ENCODE data around the gene GALNT18. TPM values are rescaled to one million over a fixed set of nuclear protein-coding genes. Genes with fewer than 3 reads are reported as not detected.

Gene GALNT18
- total RNA-seq, 1 donor from 2014 or later: 24.4 TPM

DNA sequence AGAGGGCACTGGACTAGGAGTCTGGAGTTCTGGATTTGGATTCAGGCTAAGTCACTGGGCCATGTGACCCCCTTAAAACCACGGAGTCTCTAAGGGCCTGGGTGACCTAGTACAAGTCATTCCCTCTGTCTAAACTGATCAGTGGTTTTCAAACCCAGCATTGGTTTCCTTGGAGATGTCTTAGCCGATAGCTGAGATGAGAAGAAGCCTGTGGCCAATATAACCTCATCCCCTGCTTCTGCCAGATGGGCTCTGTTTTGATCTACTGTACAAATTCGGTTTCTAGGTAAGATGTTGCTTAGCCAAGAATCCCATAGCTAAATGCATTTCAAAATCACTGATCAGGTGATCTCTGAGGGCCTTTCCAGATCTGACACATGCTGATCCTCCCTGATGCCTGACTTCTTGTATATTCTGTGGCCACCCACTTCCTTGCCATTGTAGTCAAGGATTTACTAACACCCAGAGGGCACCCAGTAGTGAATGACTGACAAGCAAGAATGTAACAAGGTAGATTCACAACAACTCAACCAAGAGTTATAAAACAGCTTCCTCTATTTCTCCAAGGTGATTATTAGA, 53.1 kb downstream of the GALNT18 start:
- intact Hi-C loops (cut with micrococcal nuclease): no loop called here
- Histone ChIP-seq H3K9me3 (replicated peaks) (no peaks in the 10 kb centered on the region), H3K4me3 (no peak overlapping the region), H3K36me3 (no peaks in the 10 kb centered on the region), H3K27me3 (ENCODE audit: low read depth) (no peaks in the 10 kb centered on the region), H3K27ac (replicated peaks) (peak overlapping the region; percentile 80), H3K4me1 (peaks cover 87% of the 10 kb centered on the region)
- no peak for DNase-seq
- TF ChIP-seq, protein P1, sequence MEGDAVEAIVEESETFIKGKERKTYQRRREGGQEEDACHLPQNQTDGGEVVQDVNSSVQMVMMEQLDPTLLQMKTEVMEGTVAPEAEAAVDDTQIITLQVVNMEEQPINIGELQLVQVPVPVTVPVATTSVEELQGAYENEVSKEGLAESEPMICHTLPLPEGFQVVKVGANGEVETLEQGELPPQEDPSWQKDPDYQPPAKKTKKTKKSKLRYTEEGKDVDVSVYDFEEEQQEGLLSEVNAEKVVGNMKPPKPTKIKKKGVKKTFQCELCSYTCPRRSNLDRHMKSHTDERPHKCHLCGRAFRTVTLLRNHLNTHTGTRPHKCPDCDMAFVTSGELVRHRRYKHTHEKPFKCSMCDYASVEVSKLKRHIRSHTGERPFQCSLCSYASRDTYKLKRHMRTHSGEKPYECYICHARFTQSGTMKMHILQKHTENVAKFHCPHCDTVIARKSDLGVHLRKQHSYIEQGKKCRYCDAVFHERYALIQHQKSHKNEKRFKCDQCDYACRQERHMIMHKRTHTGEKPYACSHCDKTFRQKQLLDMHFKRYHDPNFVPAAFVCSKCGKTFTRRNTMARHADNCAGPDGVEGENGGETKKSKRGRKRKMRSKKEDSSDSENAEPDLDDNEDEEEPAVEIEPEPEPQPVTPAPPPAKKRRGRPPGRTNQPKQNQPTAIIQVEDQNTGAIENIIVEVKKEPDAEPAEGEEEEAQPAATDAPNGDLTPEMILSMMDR (IDR thresholded peaks at IDR 0.05; ENCODE audit: borderline replicate concordance): no peak

DNA sequence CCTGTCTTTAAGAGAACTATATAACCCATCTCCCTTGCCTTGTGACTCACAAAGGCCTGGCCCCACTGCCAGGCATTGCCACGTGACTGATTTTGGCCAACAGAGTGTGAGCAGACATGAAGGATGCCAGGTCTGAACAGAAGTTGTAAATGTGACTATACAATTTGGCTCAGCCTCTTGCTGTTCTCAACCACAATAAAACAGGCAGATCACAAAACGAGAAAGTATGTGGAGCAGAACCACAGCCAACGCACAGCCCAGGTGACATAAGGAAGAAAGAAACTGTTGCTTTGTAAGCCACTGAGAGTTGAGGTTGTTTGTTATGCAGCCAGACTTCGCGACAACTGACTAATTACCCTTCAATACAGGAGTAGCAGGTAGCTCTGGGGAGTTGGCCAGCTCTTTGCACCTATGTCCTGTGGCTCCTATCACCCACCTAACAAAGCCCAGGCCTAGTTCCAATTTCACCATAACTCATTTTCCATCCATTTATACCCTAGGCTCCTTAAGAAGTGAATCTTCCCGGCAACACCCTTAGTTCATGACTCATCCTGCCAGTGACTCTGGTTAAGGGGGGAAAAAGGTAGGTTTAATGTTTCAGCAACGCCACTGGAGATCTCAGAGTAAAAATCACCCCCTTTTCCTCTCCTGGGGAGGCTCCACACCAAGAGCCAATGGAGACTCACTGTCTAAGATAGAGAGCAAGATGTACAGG, 53.7 kb downstream of the GALNT18 start:
- H3K4me1 ChIP-seq: peaks cover 93% of the 10 kb centered on the region
- intact Hi-C loops (cut with micrococcal nuclease): no loop called here

DNA sequence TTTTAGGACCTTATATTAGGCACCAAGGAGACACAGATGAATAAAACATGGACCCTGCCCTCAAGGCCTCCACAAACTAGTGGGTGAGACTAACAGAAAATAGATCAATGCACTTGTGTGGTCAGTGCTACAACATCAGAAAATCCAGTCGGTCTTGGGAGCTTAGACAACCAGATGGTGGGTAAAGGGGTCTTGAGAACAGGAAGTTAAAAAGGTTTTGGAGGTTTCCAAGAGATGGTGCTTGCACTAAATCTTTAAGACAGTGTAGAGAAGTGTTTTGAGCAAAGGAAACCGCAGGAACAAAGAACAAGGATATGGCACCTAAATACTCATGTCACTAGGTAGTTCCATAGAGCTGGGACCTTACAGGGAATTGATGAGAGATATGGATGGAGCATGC, 56.2 kb downstream of the GALNT18 start:
- no peak overlapping the region for H3K27ac ChIP-seq (replicated peaks)
- H3K9me3 ChIP-seq (replicated peaks): no peaks in the 10 kb centered on the region
- H3K36me3 ChIP-seq: no peaks in the 10 kb centered on the region
- intact Hi-C loops (cut with micrococcal nuclease): no loop called here
- no peaks in the 10 kb centered on the region for H3K27me3 ChIP-seq (ENCODE audit: low read depth)
- peaks cover 90% of the 10 kb centered on the region for H3K4me1 ChIP-seq
- no peak overlapping the region for H3K4me3 ChIP-seq
- no peak for DNase-seq
- TF ChIP-seq, protein P1 (IDR thresholded peaks at IDR 0.05; ENCODE audit: borderline replicate concordance): no peak

More for the DNA sequence above, 53.7 kb downstream of the GALNT18 start:
- Histone ChIP-seq H3K4me3 (no peak overlapping the region), H3K36me3 (no peaks in the 10 kb centered on the region), H3K9me3 (replicated peaks) (no peaks in the 10 kb centered on the region), H3K27me3 (ENCODE audit: low read depth) (no peaks in the 10 kb centered on the region), H3K27ac (replicated peaks) (peak overlapping the region; percentile 80)
- TF ChIP-seq, protein P1 (IDR thresholded peaks at IDR 0.05; ENCODE audit: borderline replicate concordance): no peak
- DNase-seq: no peak

DNA sequence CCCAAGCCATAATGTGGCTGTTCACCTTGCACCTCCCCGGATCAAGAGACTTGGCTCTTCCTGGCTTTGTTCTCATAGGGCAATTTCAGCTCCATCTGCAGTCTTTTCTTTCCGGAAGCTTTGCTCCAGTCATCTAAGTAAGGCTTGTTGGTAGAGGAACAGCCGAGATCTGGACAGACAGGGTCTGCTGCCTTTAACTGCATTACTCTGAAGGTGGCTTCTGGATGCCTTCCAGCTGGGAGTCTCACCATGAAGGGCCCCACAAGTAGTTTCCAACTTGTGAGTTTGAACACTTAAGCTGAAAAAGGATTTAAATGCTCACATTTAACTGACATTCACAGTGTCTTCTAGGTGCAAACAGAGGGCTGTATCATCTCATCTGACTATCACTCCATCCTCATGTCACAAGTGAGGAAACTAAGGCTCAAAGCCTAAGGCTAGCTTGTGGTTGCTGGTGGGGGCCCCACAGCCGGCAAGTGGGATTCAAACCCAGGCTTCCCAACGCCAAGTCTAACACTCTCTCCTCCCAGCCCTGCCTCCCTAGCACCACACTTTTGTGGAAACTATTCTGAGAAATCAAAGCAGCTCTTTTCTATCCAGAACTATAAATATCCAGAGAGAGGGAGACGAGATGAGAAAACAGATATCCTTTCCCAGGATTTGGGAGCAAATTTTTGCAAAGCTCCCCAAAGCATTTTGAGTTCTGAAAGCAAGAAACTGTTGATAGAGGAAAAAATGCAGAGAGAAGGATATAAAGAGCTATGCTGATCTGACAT, 58.4 kb downstream of the GALNT18 start:
- intact Hi-C loops (cut with micrococcal nuclease): no loop called here
- Histone ChIP-seq H3K4me1 (peaks cover 77% of the 10 kb centered on the region), H3K9me3 (replicated peaks) (no peaks in the 10 kb centered on the region), H3K4me3 (no peak overlapping the region), H3K36me3 (no peaks in the 10 kb centered on the region), H3K27ac (replicated peaks) (no peak overlapping the region), H3K27me3 (ENCODE audit: low read depth) (no peaks in the 10 kb centered on the region)
- DNase-seq: no peak
- TF ChIP-seq, protein P1 (IDR thresholded peaks at IDR 0.05; ENCODE audit: borderline replicate concordance): no peak

DNA sequence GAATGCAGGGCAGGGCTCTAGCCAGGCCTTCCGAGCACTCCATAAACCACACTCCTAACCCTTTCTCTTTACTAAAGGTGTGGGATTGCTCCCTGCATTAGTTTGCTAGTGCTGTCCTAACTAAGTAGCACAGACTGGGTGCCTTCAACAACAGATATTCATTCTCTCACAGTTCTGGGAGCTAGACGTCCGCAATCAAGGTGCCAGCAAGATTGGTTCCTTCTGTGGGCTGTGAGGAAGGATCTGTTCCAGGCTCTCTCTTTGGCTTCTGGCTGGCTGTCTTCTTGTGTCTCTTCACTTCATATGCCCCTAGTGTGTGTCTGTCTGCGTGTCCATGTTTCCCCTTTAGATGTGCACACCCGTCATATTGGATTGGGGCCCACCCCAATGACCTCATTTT, 59.8 kb downstream of the GALNT18 start:
- Histone ChIP-seq H3K36me3 (no peaks in the 10 kb centered on the region), H3K9me3 (replicated peaks) (no peaks in the 10 kb centered on the region), H3K27ac (replicated peaks) (no peak overlapping the region), H3K4me1 (peaks cover 74% of the 10 kb centered on the region), H3K27me3 (ENCODE audit: low read depth) (no peaks in the 10 kb centered on the region), H3K4me3 (no peak overlapping the region)
- no peak for DNase-seq
- intact Hi-C loops (cut with micrococcal nuclease): no loop called here
- TF ChIP-seq, protein P1 (IDR thresholded peaks at IDR 0.05; ENCODE audit: borderline replicate concordance): no peak
